Measurements from ENCODE around the gene EEFSEC. TPM values are rescaled to one million over a fixed set of nuclear protein-coding genes. Genes with fewer than 3 reads are reported as not detected.

EEFSEC gene
- total and polyA plus RNA-seq, 11 donors: 17.5 to 48.0 (median 22.5) TPM

DNA sequence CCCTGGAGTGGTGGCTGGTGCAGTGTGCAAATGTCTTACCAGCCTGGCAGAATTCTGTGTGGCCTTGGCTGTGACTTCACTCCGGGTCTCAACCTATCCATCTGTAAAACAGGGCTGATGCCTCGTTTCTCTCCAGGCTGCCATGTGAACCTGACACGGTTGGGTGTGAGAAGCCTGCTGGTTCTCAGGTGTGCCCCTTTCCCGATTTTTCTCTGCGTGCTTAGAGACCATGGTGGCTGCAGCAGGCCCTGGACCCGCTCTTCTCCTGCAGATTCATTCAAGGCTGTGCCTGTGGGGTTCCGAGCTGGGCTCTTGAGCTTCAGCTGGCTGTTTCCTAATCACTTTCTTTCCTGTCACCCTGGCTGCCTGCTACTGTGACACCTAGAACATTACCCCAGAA, 38.9 kb downstream of the EEFSEC start:
- Histone ChIP-seq H3K9me3 (no peaks in the 10 kb centered on the region), H3K36me3 (no peaks in the 10 kb centered on the region), H3K27me3 (no peaks in the 10 kb centered on the region), H3K4me3 (no peak overlapping the region), H3K4me1 (peaks cover 0 to 39% (median 22%) of the 10 kb centered on the region in 12 donors), H3K27ac (no peak overlapping the region)
- intact Hi-C loops (cut with DNase I): no loop called here
- ATAC-seq (no peak), DNase-seq (no peak)
- 92 to 96% (median 94%) methylated on average over 7 of the region's 7 CpGs for WGBS, 4 donors
- no peak for TF ChIP-seq POLR2A (IDR thresholded peaks at IDR 0.05)
- TF ChIP-seq, protein P1, sequence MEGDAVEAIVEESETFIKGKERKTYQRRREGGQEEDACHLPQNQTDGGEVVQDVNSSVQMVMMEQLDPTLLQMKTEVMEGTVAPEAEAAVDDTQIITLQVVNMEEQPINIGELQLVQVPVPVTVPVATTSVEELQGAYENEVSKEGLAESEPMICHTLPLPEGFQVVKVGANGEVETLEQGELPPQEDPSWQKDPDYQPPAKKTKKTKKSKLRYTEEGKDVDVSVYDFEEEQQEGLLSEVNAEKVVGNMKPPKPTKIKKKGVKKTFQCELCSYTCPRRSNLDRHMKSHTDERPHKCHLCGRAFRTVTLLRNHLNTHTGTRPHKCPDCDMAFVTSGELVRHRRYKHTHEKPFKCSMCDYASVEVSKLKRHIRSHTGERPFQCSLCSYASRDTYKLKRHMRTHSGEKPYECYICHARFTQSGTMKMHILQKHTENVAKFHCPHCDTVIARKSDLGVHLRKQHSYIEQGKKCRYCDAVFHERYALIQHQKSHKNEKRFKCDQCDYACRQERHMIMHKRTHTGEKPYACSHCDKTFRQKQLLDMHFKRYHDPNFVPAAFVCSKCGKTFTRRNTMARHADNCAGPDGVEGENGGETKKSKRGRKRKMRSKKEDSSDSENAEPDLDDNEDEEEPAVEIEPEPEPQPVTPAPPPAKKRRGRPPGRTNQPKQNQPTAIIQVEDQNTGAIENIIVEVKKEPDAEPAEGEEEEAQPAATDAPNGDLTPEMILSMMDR (IDR thresholded peaks at IDR 0.05): no peak

DNA sequence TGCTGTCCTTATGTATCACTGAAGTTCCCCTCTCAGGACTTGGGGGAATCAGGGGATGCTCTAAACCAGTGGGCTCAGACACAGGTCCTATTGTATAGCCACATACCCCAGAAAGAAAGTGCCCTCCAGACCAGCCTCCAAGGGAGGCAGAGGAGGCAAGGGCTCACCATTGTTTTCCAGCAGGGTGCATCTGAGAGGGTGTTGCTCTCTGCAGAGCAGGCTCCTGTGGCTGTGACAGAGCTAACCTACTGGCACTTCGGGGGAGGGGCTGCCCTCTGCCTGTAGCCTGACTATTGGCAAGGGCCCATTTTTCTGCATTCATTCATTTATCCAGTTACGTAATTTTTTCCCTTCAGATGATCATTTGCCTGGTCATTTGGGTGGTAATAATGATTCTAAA, 39.9 kb downstream of the EEFSEC start:
- Histone ChIP-seq H3K27ac (peak overlapping the region in 1 of 12 donors; percentile 66), H3K9me3 (no peaks in the 10 kb centered on the region), H3K4me3 (no peak overlapping the region), H3K4me1 (peaks cover 0 to 44% (median 25%) of the 10 kb centered on the region in 12 donors), H3K36me3 (no peaks in the 10 kb centered on the region), H3K27me3 (no peaks in the 10 kb centered on the region)
- DNase-seq (no peak), ATAC-seq (no peak)
- WGBS, 4 donors: 86 to 97% (median 95%) methylated on average over 2 of the region's 2 CpGs
- intact Hi-C loops (cut with DNase I): no loop called here
- TF ChIP-seq POLR2A (IDR thresholded peaks at IDR 0.05): no peak
- TF ChIP-seq, protein P1 (IDR thresholded peaks at IDR 0.05): no peak

DNA sequence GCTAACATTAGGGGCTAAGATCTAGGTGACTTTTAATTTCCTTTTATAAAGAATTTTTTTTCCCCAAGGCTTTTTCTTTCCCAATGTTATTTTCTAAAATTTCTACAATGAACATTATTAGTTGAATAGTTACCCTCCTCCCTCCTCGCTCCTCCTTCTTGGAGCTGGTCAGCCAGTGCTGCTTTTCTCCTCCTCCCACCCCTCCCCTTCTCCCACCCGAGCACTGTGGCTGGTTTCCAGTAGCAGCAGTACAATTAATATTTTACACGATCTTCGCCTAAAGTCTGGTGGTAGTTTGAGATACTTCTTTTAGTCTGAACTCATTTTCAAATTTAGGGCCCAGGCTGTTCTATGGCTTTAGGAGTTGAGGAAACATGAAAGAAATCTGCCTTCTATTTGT, 41.6 kb downstream of the EEFSEC start:
- no peaks in the 10 kb centered on the region for H3K9me3 ChIP-seq
- H3K4me1 ChIP-seq: peaks cover 0 to 46% (median 28%) of the 10 kb centered on the region in 12 donors
- whole genome bisulfite sequencing, 4 donors: 33 to 43% (median 37%) methylated on average over 4 of the region's 4 CpGs
- DNase-seq (peak in 4 of 5 donors; percentile 37 to 55 (median 42)), ATAC-seq (peak in 3 of 4 donors; percentile 61 to 76 (median 65))
- no peak overlapping the region for H3K4me3 ChIP-seq
- no peaks in the 10 kb centered on the region for H3K36me3 ChIP-seq
- peak overlapping the region in 8 of 12 donors; percentile 14 to 66 (median 46) for H3K27ac ChIP-seq
- intact Hi-C loops (cut with DNase I): no loop called here
- TF ChIP-seq, protein P1 (IDR thresholded peaks at IDR 0.05): no peak
- no peak for TF ChIP-seq POLR2A (IDR thresholded peaks at IDR 0.05)
- H3K27me3 ChIP-seq: no peaks in the 10 kb centered on the region

DNA sequence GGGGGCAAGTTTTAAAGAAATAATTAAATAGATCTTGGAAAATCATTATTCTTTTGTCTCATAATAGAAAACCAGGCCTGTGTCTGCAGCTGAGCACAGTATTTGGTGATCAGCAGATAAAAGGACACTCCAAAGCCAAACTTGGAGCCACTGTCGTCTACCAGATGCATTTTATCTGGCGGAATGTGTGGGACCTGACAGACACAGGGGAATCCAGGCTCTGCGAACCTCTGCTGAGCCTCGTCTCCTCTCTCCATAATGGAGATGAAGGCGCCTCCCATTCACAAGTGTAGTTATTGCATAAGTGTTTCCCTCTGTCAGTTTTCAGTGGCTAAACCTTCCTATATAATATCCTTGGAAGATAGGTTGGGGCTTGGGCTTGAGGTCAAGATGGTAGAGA, 42.1 kb downstream of the EEFSEC start:
- Histone ChIP-seq H3K9me3 (no peaks in the 10 kb centered on the region), H3K27ac (peak overlapping the region in 11 of 12 donors; percentile 1 to 69 (median 44)), H3K27me3 (no peaks in the 10 kb centered on the region), H3K4me1 (peaks cover 0 to 46% (median 28%) of the 10 kb centered on the region in 12 donors), H3K36me3 (no peaks in the 10 kb centered on the region), H3K4me3 (no peak overlapping the region)
- DNase-seq (peak in 1 of 5 donors; percentile 35), ATAC-seq (peak; percentile 38 to 69 (median 59))
- 47 to 59% (median 57%) methylated on average over 3 to 5 of the region's 5 CpGs for WGBS, 4 donors
- TF ChIP-seq POLR2A (IDR thresholded peaks at IDR 0.05): no peak
- TF ChIP-seq, protein P1 (IDR thresholded peaks at IDR 0.05): no peak
- intact Hi-C loops (cut with DNase I): no loop called here
